HG02970 (cell line): ENCODE measurements around the gene PARK7.
A peak's percentile ranks its signal among the peaks of the same experiment; 100 is the strongest.

Source experiments
- ATAC-seq: cut with Tn5 transposase; IDR thresholded peaks from one replicate; pipeline ENCODE4 v1.9.1; 2021; ENCODE audit warnings: mild to moderate bottlenecking, moderate library complexity, moderate number of reproducible peaks; ENCODE audit not compliant: unreplicated experiment, low FRiP score

The PARK7 gene

DNA sequence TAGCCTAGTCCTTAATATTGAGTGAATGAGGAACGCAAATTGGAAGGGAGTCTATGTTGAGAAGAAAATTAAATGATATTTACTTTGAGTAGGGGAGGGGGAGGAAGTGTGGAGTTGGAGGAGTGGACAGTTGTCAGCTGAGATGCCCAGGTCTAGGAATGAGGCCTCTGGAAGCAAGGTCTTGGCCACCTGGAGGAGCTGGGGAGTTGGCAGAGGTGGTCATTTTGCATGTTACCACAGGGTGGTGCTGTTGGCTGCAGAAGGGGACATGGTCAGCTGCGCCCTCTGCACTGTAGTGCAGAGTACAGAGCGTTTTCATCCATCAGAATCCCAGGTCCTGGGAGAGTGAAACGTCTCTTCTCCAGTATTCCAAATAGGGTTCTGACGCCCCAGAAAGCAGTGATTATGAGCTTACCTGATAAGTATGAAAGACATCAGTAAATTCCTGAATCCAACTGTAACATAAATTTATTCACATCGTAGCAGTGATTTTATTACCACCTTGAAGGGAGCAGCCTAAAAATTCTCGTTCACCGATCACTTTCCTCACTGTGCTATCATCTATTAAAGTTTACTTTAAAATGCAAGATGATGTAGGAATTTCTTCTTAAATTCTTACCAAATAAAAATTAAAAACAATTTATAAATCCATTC lies 13.8 kb downstream of the PARK7 start:
- no peak for ATAC-seq

DNA sequence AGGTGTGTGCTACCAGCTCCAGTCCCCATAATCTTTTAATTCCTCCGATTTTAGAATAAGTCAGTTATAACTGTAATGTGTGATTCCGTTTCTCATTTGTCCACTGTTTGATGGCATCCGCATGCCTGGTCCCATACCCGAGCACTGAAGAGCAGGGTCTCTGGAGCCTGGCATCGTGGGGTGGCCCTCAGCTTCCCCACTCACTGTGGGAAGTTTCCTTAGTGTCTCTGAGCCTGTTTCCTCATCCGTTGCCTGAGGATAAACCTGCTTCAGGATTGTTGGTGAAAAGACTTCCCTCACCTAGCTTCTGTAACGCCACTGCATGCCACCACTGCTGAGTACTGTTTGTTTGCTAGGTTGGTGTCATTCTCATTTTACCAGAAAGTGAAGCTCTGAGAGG lies 19.5 kb downstream of the PARK7 start:
- no peak for ATAC-seq

DNA sequence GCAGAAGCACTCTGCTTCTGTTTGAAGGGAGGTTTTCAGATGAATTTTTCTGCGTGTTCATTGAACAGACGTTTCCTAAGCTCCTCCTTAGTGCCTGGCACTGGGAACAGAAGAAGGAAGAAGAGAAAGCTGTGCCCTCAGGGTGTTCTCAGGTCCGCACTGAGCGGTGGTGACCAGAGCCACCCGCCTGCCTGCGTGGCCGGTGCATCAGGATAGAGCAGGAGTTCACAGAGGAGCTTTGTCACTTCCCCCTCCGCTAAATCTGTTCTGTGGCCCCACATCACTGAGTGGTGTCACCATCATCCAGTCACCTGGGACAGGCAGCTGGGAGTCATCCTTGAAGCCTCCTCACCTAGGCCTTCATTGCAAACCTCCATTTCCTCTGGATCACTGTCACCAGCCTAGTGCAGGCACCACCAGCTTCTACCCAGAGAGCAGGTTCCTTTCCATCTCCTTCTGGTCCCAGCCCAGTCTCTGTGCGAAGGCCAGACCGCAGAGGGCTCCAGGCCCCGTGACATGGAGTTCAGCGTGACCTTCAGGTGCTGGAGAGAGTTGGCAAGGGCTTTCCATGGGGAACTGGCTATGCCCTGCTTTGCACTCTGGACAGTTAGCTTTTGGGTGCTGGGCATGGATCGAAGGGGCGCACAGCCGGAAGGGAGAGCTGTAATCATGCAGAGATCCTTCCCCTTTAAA lies 21.7 kb downstream of the PARK7 start:
- no peak for ATAC-seq

DNA sequence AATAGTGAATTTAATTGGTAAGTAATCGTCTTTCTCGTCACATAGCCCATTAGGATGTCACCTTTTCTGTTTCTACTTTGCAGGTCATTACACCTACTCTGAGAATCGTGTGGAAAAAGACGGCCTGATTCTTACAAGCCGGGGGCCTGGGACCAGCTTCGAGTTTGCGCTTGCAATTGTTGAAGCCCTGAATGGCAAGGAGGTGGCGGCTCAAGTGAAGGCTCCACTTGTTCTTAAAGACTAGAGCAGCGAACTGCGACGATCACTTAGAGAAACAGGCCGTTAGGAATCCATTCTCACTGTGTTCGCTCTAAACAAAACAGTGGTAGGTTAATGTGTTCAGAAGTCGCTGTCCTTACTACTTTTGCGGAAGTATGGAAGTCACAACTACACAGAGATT lies 23.3 kb downstream of the PARK7 start:
- no peak for ATAC-seq

DNA sequence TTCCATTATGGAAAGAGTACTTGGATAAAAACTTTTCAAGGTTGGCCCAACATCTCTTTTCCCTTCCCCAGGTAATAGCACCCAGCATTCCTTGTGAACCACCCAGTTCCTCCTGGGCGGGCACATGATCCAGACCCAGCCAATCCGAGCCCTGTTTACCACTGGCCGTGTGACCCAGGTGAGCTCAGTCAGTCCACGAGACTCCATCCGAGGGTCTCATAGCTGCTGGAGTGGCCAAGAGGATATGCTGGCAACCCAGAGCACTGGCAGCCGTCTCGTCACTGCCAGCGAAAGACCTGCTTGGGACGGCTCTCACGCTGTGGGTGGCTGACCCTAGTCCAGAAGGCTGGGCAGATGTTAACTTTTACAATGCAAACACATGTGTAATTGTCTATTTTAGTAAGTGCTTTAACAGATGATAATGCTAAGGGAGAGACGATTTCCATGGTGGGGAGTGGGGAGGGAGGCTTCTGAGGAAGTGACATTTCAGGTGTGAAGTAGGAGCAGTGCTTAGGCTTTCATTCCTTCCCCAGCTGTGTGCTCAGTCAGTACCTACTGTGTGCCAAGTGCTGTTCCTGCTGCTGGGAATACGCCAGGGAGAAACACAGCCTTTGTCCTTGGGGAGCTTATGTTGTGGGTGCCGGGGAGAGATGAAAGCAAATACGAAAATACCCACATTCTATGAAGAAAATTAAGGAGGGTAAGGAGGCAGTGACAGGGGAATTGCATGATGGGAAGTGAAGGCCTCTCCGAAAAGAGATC lies 24.5 kb downstream of the PARK7 start:
- no peak for ATAC-seq

DNA sequence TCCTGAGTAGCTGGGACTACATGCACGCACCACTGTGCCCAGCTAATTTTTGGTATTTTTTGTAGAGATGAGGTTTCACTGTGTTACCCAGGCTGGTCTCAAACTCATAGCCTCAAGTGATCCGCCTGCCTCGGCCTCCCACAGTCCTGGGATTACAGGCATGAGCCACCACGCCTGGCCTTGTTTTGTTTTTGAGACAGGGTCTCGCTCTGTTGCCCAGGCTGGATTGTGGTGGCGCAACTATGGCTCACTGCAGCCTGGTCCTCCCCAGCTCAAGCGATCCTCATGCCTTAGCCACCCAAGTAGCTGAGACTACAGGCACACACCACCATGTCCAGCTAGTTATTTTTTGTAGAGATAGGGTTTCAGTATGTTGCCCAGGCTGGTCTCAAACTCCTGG lies 26.0 kb downstream of the PARK7 start:
- ATAC-seq: no peak

DNA sequence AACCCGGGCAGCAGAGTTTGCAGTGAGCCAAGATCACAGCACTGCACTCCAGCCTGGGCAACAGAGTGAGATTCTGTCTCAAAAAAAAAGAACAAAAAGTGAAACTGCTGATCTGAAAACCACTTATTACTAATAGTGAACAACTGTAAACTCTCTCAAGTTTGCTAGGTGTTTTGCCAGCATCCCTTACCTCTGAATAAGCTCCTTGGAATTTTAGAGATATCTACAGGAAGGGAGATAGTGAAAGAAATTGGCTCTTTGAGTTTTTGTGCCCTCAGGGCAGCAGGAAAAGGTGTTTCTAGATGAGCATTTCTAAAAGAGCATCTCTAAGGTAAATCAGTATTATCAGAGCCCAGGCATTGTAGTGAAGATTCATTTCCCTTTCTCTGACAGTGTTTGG lies 27.1 kb downstream of the PARK7 start:
- no peak for ATAC-seq

DNA sequence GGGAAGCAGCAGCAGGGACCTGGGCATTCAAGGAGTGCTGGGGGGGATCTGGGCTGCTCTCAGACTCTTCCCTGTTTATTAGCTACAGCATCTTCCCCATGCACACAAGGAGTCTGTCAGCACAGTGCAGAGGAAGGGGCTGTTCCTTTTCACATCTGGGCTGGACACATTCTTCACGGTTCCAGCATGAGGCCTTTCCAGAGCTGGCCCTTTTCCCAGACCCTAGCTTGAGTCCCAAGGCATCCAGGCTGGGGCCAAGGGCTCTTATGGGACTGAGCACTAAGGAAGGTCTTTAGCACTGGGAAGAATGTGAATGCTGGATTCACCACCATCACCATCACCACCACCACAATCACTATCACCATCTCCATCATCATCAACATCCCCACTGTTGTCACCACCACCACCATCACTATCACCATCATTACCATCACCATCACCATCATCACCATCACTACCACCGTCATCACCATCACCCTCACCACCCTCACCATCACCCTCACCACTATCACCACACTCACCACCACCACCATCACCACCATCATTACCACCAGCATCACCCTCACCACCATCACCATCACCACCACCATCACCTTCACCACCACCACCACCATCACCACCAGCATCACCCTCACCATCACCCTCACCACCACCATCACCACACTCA lies 28.4 kb downstream of the PARK7 start:
- no peak for ATAC-seq

DNA sequence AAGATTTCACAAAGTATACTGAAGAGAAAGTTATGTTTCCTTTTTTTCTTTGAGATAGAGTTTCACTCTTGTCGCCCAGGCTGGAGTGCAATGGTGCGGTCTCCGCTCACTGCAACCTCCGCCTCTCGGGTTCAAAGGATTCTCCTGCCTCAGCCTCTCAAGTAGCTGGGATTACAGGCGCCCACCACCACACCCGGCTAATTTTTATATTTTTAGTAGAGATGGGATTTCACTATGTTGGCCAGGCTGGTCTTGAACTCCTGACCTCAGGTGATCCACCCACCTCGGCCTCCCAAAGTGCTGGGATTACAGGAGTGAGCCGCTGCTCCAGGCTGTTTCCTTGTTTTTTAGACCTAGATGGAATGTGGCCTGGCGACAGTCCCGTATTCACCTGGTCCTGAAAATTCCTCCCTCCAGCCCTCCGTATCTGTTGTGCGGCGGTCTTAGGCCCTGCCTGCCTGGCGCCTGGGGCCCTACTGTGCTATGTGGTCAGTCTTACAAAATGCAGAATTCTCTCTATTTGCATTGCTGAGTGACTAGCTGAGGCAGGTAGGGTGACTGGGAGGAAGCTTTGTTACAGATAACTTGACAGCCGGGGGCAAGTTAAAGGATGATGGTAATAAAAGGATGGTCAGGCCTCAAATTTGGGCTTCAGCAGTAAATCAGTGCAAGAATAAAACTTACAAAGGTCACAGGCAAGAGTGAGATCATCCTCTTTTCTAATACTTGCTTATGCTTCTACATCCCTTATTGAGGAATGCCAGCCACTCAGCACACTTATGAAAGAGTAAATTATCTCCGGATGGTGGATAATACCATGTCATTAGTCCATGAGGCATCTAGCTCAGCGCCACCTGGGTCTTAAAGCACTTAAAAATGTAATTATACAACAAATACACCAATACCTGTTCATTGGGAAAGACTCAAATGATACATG lies 30.3 kb downstream of the PARK7 start:
- ATAC-seq: no peak

DNA sequence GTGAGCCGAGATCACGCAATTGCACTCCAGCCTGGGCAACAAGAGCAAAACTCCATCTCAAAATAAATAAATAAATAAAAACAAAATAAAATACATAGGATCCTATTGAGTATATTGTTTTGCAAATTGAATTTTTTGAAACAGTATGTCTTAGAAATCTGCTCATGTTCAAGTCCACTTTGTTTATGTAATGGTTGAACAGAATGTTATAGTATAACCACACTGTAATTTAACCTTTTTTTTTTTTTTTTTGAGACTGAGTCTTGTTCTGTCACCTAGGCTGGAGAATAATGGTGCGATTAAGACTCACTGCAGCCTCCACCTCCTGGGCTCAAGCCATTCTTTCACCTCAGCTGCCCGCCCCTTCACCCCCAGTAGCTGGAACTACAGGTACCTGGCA lies 31.4 kb downstream of the PARK7 start:
- ATAC-seq: no peak

DNA sequence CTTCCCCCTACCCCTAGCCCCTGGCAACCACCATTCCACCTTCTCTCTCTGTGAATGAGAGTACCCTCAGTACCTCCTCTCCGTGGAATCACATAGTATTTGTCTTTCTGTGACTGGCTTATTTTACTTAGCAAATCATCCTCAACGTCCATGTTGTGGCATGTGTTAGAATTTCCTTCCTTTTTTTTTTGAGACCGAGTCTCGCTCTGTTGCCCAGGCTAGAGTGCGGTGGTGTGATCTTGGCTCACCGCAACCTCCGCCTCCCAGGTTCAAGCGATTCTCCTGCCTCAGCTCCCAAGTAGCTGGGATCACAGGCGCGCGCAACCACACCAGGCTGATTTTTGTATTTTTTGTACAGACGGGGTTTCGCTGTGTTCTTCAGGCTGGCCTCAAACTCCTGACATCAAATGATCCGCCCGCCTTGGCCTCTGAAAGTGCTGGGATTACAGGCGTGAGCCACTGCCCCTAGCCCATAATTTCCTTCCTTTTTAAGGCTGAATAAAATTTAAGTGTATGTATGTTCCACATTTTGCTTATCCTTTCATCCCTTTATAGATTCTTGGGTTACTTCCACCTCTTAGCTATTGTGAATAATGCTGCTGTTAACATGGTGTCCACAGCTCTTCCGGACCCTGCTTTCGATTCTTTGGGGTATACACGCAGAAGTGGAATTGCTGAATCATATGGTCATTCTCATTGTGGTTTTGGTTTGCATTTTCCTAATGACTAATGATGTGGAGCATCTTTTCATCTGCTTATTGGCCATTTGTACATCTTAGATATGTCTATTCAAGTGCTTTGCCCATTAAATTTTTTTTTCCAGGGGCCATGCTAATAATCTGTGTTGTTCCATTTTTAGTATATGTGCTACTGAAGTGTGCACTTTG lies 32.3 kb downstream of the PARK7 start:
- peak; percentile 70 for ATAC-seq

DNA sequence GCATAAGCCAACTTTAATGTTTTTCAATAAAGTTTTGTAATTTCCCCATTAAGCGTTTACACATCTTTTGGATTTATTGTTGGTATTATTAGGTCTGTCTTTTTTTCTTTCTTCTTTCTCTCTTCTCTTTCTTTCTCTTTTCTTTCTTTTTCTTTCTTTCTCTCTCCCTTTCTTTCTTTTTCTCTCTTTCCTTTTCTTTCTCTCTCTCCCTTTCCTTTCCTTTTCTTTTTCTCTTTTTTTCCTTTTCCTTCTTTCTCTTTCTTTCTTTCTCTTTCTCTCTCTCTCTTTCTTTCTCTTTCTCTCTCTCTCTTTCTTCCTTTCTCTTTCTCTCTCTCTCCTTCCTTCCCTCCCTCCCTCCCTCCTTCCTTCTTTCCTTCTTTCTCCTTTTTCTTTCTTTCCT lies 33.3 kb downstream of the PARK7 start:
- no peak for ATAC-seq

DNA sequence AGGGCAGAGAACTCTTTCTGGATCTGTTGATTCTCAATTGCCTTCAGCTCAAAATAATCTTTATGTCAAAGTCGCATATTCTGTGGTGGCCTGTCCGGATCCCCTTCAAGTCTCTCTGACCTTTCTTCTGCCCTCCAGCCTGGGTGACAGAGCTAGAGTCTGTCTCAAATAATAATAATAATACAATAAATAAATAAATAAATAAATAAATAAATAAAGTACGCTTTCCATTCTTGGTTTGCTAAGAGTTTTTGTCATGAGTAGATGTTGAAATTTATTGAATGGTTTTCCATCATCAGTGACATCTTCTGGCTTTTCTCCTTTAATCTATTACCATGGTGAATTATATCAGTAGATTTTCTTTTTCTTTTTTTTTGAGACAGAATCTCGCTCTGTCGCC lies 33.9 kb downstream of the PARK7 start:
- no peak for ATAC-seq

DNA sequence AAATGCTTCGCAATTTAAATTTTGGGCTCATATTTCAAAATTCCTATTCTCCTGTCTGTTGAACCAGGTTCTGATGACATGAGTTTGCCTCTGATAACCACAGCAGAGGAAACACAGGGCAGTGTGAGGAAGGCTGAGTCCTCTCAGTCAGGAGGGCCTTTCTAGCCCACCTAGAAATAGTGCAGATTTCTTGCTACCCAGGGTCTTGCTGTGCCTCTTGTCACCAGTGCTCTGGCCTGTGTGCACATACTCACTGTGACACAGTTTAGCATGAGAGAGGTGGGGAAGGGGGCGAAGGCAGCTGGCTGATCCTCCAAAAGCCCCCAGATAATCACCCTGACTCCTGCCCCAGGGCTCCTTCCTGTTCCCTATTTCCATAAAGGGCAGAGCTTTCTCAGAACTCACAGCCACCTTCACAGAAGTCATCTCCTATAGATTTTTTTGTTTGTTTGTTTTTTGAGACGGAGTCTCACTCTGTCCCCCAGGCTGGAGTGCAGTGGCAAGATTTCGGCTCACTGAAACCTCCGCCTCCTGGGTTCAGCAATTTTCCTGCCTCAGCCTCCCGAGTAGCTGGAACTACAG lies 40.9 kb downstream of the PARK7 start:
- no peak for ATAC-seq

DNA sequence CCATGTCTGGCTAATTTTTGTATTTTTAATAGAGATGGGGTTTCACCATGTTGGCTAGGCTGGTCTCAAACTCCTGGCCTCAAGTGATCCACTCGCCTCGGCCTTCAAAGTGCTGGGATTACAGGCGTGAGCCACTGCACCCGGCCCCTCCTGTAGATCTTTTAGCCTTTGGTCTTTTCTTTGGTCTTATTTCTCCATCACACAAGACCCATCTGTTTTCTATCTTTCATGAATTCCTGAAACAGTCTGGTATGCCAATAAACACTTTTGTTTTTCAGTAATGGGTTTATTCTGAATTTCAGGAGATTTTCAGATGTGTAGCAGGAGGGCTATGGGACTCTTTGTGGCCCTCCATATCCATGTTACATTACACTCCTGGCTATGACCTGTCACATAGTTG lies 41.4 kb downstream of the PARK7 start:
- no peak for ATAC-seq

DNA sequence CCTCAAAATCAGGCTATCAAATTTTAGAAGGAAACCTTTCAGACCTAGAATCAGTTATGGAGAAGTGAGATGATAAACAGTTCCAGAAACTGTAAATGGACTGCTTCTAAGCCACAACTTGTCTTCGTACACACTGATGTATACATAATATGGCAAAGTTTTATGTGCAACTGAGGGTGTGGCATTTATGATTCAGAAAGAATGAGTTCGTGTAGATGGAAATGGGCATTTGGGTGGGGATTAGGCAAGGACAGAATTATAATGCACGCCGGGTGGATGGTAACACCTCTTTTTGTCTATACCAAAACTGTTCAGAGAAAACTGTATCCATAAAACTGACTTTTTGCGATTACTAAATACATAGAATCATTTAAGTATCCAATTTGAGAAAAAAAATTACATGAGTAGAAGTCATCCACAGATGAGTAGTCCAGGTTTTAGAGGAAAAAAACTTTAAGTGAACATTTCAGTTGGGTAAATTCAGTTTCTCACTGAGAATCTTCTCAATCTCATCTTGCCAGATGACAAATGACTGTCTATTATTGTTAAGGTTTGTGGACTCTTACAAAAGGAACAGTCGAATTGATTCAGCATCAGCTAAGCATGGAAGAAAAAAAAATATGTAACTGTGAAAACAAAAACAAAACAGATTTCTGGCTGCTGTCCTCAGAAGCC lies 42.1 kb downstream of the PARK7 start:
- no peak for ATAC-seq

DNA sequence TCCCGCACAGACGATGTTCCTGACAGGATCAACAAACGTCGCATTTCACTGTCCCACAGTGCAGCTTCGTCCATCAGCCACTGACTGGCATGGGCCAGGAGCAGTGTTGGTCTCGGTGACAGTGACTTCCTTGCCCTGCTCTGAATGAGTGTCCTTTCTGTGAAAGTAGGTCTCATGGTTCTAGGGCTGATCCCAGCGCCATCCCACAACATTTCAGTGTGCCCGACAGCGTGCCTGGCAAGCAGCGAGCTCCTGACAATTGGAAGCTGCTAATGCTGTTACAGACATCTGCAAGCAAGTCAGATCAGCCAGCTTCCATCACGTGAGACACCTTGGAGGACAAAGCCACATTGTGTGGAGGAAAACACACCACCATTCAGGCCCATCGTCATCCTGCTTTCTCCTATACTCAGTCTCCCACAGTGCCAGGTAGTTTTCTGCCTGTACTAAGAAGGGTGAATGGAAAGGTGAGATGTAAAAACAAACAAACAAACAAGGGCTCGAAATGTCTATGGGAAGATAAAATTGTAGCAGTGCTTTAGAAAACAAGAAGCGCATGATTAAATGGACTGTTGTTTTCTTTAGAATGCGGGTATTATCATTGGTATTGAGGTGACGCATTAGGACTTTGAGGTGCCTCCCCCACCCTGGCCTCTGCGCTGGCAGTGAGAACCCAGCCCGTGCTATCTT lies 42.7 kb downstream of the PARK7 start:
- no peak for ATAC-seq
